Activated naive CD4-positive, alpha-beta T cell treated with anti-CD3 and anti-CD28 coated beads, Interleukin-2, amount 50 U/mL, for 24 hours (primary cell): ENCODE data around the gene VWA3B.

Experiments
- H3K27ac Mint-ChIP-seq: one replicate; pipeline ENCODE4 v1.8.0; 2021; ENCODE audit warnings: mild to moderate bottlenecking, mixed read lengths
- H3K27me3 Mint-ChIP-seq: one replicate; pipeline ENCODE4 v1.8.0; 2021; ENCODE audit warnings: mixed read lengths
- H3K36me3 Mint-ChIP-seq: one replicate; pipeline ENCODE4 v1.8.0; 2021; ENCODE audit warnings: mixed read lengths
- H3K4me1 Mint-ChIP-seq: one replicate; pipeline ENCODE4 v1.8.0; 2021; ENCODE audit warnings: mixed read lengths
- H3K4me3 Mint-ChIP-seq: one replicate; pipeline ENCODE4 v1.8.0; 2021; ENCODE audit warnings: mild to moderate bottlenecking, mixed read lengths
- H3K9me3 Mint-ChIP-seq: one replicate; pipeline ENCODE4 v1.8.0; 2021; ENCODE audit warnings: mixed read lengths

The VWA3B gene

GRCh38 chr2:98170076-98170475, 83.1 kb downstream of the VWA3B start:
- Mint-ChIP-seq H3K36me3 (no peaks in the 10 kb centered on the region), H3K4me3 (no peak overlapping the region), H3K9me3 (no peaks in the 10 kb centered on the region), H3K27me3 (peaks cover 22% of the 10 kb centered on the region), H3K27ac (no peak overlapping the region), H3K4me1 (no peaks in the 10 kb centered on the region)

GRCh38 chr2:98172150-98172765, 85.3 kb downstream of the VWA3B start:
- Mint-ChIP-seq H3K36me3 (no peaks in the 10 kb centered on the region), H3K4me3 (no peak overlapping the region), H3K27ac (no peak overlapping the region), H3K9me3 (no peaks in the 10 kb centered on the region), H3K27me3 (peaks cover 32% of the 10 kb centered on the region), H3K4me1 (no peaks in the 10 kb centered on the region)

GRCh38 chr2:98172951-98173350, 86.0 kb downstream of the VWA3B start:
- H3K36me3 Mint-ChIP-seq, result no peaks in the 10 kb centered on the region
- no peaks in the 10 kb centered on the region for H3K9me3 Mint-ChIP-seq
- H3K27me3 Mint-ChIP-seq, result peaks cover 32% of the 10 kb centered on the region
- H3K4me1 Mint-ChIP-seq, result no peaks in the 10 kb centered on the region
- H3K4me3 Mint-ChIP-seq, result no peak overlapping the region
- no peak overlapping the region for H3K27ac Mint-ChIP-seq

GRCh38 chr2:98175811-98176210, 88.8 kb downstream of the VWA3B start:
- no peak overlapping the region for H3K4me3 Mint-ChIP-seq
- H3K9me3 Mint-ChIP-seq, result no peaks in the 10 kb centered on the region
- no peak overlapping the region for H3K27ac Mint-ChIP-seq
- no peaks in the 10 kb centered on the region for H3K4me1 Mint-ChIP-seq
- H3K36me3 Mint-ChIP-seq, result no peaks in the 10 kb centered on the region
- H3K27me3 Mint-ChIP-seq, result peaks cover 39% of the 10 kb centered on the region

GRCh38 chr2:98177286-98177685, 90.3 kb downstream of the VWA3B start:
- H3K27ac Mint-ChIP-seq, result no peak overlapping the region
- H3K9me3 Mint-ChIP-seq, result no peaks in the 10 kb centered on the region
- no peak overlapping the region for H3K4me3 Mint-ChIP-seq
- H3K4me1 Mint-ChIP-seq, result no peaks in the 10 kb centered on the region
- peaks cover 36% of the 10 kb centered on the region for H3K27me3 Mint-ChIP-seq
- H3K36me3 Mint-ChIP-seq, result no peaks in the 10 kb centered on the region

- H3K9me3 Mint-ChIP-seq, result no peaks in the 10 kb centered on the region
- H3K4me1 Mint-ChIP-seq, result no peaks in the 10 kb centered on the region
- H3K27ac Mint-ChIP-seq, result no peak overlapping the region
- H3K36me3 Mint-ChIP-seq, result no peaks in the 10 kb centered on the region
- H3K4me3 Mint-ChIP-seq, result no peak overlapping the region
- H3K27me3 Mint-ChIP-seq, result peaks cover 32% of the 10 kb centered on the region
These were observed 91.0 kb downstream of the VWA3B start for GRCh38 chr2:98177986-98178385.

GRCh38 chr2:98180456-98180855, 93.5 kb downstream of the VWA3B start:
- no peak overlapping the region for H3K27ac Mint-ChIP-seq
- no peak overlapping the region for H3K4me3 Mint-ChIP-seq
- no peaks in the 10 kb centered on the region for H3K36me3 Mint-ChIP-seq
- H3K9me3 Mint-ChIP-seq, result no peaks in the 10 kb centered on the region
- H3K4me1 Mint-ChIP-seq, result no peaks in the 10 kb centered on the region
- H3K27me3 Mint-ChIP-seq, result peaks cover 24% of the 10 kb centered on the region

- H3K27me3 Mint-ChIP-seq, result peaks cover 21% of the 10 kb centered on the region
- no peak overlapping the region for H3K4me3 Mint-ChIP-seq
- H3K36me3 Mint-ChIP-seq, result no peaks in the 10 kb centered on the region
- no peak overlapping the region for H3K27ac Mint-ChIP-seq
- H3K4me1 Mint-ChIP-seq, result no peaks in the 10 kb centered on the region
- no peaks in the 10 kb centered on the region for H3K9me3 Mint-ChIP-seq
These were observed 94.4 kb downstream of the VWA3B start for GRCh38 chr2:98181346-98181745.

- Mint-ChIP-seq H3K27me3 (peaks cover 6% of the 10 kb centered on the region), H3K36me3 (no peaks in the 10 kb centered on the region), H3K9me3 (no peaks in the 10 kb centered on the region), H3K4me1 (no peaks in the 10 kb centered on the region), H3K4me3 (no peak overlapping the region), H3K27ac (no peak overlapping the region)
These were observed 98.8 kb downstream of the VWA3B start for GRCh38 chr2:98185801-98186200.

- H3K4me1 Mint-ChIP-seq, result no peaks in the 10 kb centered on the region
- no peak overlapping the region for H3K27ac Mint-ChIP-seq
- no peak overlapping the region for H3K4me3 Mint-ChIP-seq
- no peaks in the 10 kb centered on the region for H3K27me3 Mint-ChIP-seq
- H3K36me3 Mint-ChIP-seq, result no peaks in the 10 kb centered on the region
- no peaks in the 10 kb centered on the region for H3K9me3 Mint-ChIP-seq
These were observed 100.2 kb downstream of the VWA3B start for GRCh38 chr2:98187194-98187593.

GRCh38 chr2:98188351-98189046, 101.5 kb downstream of the VWA3B start:
- Mint-ChIP-seq H3K4me1 (no peaks in the 10 kb centered on the region), H3K27ac (no peak overlapping the region), H3K4me3 (no peak overlapping the region), H3K27me3 (no peaks in the 10 kb centered on the region), H3K36me3 (no peaks in the 10 kb centered on the region), H3K9me3 (no peaks in the 10 kb centered on the region)

GRCh38 chr2:98191883-98192282, 104.9 kb downstream of the VWA3B start:
- Mint-ChIP-seq H3K36me3 (no peaks in the 10 kb centered on the region), H3K27ac (no peak overlapping the region), H3K27me3 (no peaks in the 10 kb centered on the region), H3K4me1 (no peaks in the 10 kb centered on the region), H3K4me3 (no peak overlapping the region), H3K9me3 (no peaks in the 10 kb centered on the region)

- Mint-ChIP-seq H3K27me3 (peaks cover 3% of the 10 kb centered on the region), H3K4me3 (no peak overlapping the region), H3K9me3 (no peaks in the 10 kb centered on the region), H3K4me1 (no peaks in the 10 kb centered on the region), H3K27ac (no peak overlapping the region), H3K36me3 (no peaks in the 10 kb centered on the region)
These were observed 114.6 kb downstream of the VWA3B start for GRCh38 chr2:98201576-98201975.

- Mint-ChIP-seq H3K9me3 (no peaks in the 10 kb centered on the region), H3K36me3 (no peaks in the 10 kb centered on the region), H3K27me3 (peaks cover 3% of the 10 kb centered on the region), H3K4me1 (no peaks in the 10 kb centered on the region), H3K27ac (no peak overlapping the region), H3K4me3 (no peak overlapping the region)
These were observed 118.9 kb downstream of the VWA3B start for GRCh38 chr2:98205889-98206288.

GRCh38 chr2:98212092-98213000, 125.4 kb downstream of the VWA3B start:
- H3K9me3 Mint-ChIP-seq, result no peaks in the 10 kb centered on the region
- H3K27ac Mint-ChIP-seq, result no peak overlapping the region
- peaks cover 2% of the 10 kb centered on the region for H3K36me3 Mint-ChIP-seq
- peaks cover 29% of the 10 kb centered on the region for H3K27me3 Mint-ChIP-seq
- no peaks in the 10 kb centered on the region for H3K4me1 Mint-ChIP-seq
- H3K4me3 Mint-ChIP-seq, result no peak overlapping the region

- H3K27ac Mint-ChIP-seq, result no peak overlapping the region
- H3K4me3 Mint-ChIP-seq, result no peak overlapping the region
- peaks cover 43% of the 10 kb centered on the region for H3K27me3 Mint-ChIP-seq
- peaks cover 2% of the 10 kb centered on the region for H3K36me3 Mint-ChIP-seq
- no peaks in the 10 kb centered on the region for H3K4me1 Mint-ChIP-seq
- H3K9me3 Mint-ChIP-seq, result peaks cover 15% of the 10 kb centered on the region
These were observed 129.6 kb downstream of the VWA3B start for GRCh38 chr2:98216616-98217015.
